ENCODE results near the gene JMJD1C.
A peak's percentile ranks its signal among the peaks of the same experiment; 100 is the strongest.
"Not testable (repeated sequence)": the region's sequence is repeated elsewhere in the genome, so short reads cannot be mapped to it uniquely, and the experiment has no call there.

The JMJD1C gene, protein sequence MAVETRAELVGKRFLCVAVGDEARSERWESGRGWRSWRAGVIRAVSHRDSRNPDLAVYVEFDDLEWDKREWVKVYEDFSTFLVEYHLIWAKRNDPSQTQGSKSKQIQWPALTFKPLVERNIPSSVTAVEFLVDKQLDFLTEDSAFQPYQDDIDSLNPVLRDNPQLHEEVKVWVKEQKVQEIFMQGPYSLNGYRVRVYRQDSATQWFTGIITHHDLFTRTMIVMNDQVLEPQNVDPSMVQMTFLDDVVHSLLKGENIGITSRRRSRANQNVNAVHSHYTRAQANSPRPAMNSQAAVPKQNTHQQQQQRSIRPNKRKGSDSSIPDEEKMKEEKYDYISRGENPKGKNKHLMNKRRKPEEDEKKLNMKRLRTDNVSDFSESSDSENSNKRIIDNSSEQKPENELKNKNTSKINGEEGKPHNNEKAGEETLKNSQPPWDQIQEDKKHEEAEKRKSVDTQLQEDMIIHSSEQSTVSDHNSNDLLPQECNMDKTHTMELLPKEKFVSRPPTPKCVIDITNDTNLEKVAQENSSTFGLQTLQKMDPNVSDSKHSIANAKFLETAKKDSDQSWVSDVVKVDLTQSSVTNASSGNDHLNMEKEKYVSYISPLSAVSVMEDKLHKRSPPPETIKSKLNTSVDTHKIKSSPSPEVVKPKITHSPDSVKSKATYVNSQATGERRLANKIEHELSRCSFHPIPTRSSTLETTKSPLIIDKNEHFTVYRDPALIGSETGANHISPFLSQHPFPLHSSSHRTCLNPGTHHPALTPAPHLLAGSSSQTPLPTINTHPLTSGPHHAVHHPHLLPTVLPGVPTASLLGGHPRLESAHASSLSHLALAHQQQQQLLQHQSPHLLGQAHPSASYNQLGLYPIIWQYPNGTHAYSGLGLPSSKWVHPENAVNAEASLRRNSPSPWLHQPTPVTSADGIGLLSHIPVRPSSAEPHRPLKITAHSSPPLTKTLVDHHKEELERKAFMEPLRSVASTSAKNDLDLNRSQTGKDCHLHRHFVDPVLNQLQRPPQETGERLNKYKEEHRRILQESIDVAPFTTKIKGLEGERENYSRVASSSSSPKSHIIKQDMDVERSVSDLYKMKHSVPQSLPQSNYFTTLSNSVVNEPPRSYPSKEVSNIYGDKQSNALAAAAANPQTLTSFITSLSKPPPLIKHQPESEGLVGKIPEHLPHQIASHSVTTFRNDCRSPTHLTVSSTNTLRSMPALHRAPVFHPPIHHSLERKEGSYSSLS (N-terminal part only)

DNA sequence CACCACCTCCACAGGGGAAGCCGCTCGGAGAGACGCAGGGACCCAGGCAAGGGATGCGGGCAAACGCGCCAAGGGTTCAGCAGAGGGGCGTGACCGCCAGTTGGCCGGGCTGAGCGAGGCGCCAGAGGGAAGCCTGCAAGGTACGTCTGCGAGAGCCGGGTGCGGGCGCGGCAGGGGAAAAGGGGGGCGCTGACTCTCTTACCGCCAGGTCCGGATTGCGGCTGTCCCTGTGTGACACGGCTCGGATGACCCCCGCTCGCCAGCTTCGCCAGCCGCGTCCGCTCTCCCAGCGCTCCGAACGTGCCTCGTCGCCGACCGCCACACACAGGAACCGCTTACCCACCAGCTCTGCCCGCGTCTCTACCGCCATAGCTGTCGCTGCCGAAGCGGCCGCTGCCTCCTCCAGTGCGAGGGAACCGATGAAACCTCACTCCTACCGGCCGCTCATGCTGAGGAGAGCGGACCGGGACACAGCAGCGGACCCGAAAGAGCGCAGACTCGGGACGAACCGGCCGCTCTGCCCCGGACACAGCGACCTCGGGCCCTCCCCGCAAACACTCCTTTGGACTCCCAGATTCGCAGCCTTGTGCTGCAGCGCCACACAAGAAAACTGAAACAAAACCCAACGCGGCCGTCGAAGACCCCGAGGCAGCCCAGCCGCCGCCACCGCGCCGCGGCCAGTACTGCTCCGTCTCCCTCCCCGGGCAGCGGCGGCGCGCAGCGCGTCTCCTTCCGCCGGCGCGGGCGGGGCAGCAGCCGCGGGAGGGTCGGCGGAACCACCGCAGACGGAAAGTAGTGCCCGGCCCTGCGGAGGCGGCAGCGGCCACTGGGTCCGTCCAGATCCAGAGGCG is at the start of gene JMJD1C:
Gene JMJD1C (minus strand): TSS at position 685 of the 851 bp plus-strand sequence. CDS start 315 bp downstream, at position 370.
- DNase-seq (ENCODE audit: low read depth), result peak; percentile 92

GRCh38 chr10:63515002-63515763 is 49.4 kb upstream of the JMJD1C start:
- DNase-seq (ENCODE audit: low read depth), result peak; percentile 82

DNA sequence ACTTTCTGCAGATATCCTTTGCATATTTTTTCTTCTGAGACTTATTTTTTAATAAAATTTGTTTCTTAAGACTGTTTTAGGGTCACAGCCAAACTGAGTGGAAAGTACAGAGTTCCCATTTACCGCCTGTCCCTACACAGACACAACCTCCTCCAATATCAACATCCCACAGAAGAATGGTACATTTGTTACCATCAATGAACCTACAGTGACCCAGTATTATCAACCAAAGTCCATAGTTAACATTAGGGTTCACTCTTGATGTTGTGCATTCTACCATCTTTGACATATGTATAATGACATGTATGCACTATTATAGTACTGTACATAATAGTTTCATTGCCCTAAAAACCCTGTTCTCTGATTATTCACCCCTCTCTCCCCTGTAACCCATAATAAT is 40.8 kb upstream of the JMJD1C start:
- no peak for DNase-seq (ENCODE audit: low read depth)

DNA sequence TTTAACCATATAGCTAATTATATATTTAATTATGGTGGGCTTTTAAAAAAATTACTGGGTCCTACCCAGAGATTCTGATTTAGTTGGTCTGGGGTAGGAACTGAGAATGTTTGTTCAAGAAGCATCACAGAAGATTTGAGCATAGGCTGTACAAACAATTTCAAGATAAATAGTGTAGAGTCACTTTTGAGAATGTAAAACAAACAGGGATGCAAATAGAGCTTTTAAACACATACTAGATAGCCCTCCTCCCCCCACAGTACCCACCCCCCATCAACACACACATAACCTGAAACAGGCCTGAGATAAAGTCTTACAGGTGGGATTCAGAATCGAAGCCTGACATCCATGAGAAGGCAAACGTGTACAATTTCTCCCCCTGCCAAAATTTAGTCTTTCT is 39.8 kb upstream of the JMJD1C start:
- no peak for DNase-seq (ENCODE audit: low read depth)

DNA sequence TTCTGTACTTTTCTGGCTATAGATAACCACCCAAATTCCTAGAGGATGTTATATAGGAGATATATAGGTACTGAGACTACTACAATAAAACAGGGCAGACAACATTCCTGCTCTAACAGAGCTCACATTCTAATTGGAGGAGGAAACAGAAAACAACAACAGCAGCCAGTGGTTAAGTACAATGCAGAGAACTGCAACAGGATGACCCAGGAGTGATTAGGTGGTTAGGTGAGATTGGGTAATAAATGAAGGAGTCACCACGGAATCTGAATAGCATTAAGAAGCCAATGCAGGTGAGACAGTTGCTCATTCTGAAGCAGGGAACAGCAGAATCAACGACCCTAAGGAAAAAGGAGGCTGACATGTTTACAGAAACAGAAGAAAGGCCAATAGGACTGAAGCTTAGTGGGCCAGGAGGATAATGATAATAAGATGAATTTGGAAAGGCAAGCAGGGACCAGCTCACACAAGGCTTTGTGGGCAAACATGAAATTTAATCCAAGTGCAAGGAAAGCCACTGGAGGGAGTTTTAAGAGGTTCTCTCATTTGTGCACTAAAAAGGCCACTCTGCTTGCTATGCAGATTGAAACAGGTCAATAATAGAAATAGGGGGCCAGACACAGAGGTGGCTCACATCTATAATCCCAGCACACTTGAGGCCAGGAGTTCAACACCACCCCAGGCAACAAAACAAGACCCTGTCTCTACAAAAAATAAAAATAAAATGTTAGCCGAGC is 38.5 kb upstream of the JMJD1C start:
- no peak for DNase-seq (ENCODE audit: low read depth)

- DNase-seq (ENCODE audit: low read depth), result no peak
Observed at GRCh38 chr10:63503395-63503794, 37.6 kb upstream of the JMJD1C start.

GRCh38 chr10:63502832-63503231 is 37.1 kb upstream of the JMJD1C start:
- DNase-seq (ENCODE audit: low read depth), result no peak

DNA sequence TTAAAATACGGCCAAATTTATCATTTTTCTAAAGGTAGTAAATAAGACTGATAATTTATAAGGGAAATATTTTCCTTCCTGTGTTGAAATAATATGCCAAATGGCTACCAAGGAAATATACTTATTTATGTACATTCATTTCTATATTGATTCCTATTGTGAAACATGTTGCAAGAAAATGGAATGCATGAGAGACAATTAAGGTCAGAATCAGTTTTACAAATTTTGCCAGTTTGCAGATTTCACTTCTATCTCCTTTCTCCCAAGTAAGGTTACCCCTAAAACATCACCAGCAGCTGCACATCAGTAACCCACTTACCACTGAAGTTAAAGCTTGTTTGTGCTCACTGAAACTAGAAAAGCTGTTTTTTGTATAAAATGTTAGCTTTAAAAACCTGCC is 36.2 kb upstream of the JMJD1C start:
- DNase-seq (ENCODE audit: low read depth), result no peak

GRCh38 chr10:63500551-63500950 is 34.8 kb upstream of the JMJD1C start:
- not testable (repeated sequence) for DNase-seq (ENCODE audit: low read depth)

GRCh38 chr10:63498665-63499064 is 32.9 kb upstream of the JMJD1C start:
- peak; percentile 63 for DNase-seq (ENCODE audit: low read depth)

DNA sequence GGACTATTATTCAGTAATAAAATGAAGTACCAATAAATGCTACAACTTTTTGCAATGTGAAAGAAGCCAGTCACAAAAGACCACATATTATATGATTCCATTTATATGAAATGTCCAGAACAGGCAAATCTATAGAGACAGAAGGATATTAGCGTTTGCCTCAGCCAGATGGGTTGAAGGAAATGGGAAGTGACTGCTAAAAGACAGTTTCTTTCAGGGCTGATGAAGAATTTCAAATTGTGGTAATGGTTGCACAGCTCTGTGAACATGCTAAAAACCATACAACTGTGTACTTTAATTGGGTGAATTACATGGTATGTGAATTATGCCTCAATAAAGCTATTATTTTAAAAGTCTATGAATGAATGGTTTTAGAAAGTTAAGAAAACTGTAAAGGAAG is 31.5 kb upstream of the JMJD1C start:
- no peak for DNase-seq (ENCODE audit: low read depth)

- no peak for DNase-seq (ENCODE audit: low read depth)
Observed at GRCh38 chr10:63496561-63496960, 30.8 kb upstream of the JMJD1C start.

DNA sequence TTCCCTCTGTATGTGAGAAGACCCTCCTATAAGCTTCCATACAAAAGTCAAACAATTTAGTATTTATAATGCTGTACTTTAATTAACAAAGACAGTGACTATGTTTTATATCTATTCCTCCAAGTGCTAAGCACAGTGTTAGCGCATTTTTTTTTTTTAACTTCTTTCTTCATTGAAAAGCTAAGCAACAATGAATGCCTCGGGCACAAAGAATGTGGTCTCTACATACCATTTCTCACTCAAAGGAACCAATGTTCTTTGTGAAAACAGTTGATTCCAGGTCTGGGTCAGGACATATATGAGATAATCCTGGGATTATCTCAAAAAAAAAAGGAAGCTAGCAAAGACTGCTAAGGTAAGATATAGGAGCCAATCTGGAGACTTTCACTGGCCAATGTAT is 29.2 kb upstream of the JMJD1C start:
- DNase-seq (ENCODE audit: low read depth), result peak; percentile 21

DNA sequence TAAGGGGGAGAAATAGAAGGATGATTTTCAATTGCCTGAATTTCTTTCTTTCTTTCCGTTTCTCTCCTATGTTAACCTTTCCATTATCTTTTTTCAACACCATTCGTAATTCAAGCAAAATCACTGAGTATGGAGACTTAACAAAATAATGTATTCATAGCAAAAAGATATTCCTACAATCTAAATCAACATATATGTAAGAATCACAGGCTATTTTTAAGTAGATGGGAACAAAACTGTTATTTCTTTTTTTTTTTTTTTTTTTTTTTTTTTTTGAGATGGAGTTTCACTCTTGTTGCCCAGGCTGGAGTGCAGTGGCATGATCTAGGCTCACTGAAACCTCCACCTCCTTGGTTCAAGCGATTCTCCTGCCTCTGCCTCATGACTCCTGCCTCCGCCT is 27.2 kb upstream of the JMJD1C start:
- no peak for DNase-seq (ENCODE audit: low read depth)

GRCh38 chr10:63492317-63492690 is 26.5 kb upstream of the JMJD1C start:
- peak; percentile 43 for DNase-seq (ENCODE audit: low read depth)

- peak; percentile 90 for DNase-seq (ENCODE audit: low read depth)
Observed at GRCh38 chr10:63491588-63492316, 26.0 kb upstream of the JMJD1C start.

- DNase-seq (ENCODE audit: low read depth), result no peak
Observed at GRCh38 chr10:63489838-63490237, 24.1 kb upstream of the JMJD1C start.

GRCh38 chr10:63487990-63488389 is 22.2 kb upstream of the JMJD1C start:
- DNase-seq (ENCODE audit: low read depth), result no peak

- peak; percentile 18 for DNase-seq (ENCODE audit: low read depth)
Observed at GRCh38 chr10:63483983-63484382, 18.2 kb upstream of the JMJD1C start.

Measured in iris pigment epithelial cell (primary cell).